PC-3 (cell line): ENCODE results near the gene HSD17B7. TPM values are rescaled to one million over a fixed set of nuclear protein-coding genes. Genes with fewer than 3 reads are reported as not detected.

Experiments used
- ATAC-seq: fragments of 200-7000 bp; cut with Tn5 transposase; 2 replicates; pipeline ENCODE4 v1.9.1; 2020; ENCODE audit warnings: mild to moderate bottlenecking, moderate library complexity
- BruUV-seq: library from RNA; stranded (reverse); fragments of 400-500 nt; replicated peaks from 2 replicates; lab custom pipeline; 2021; lab: Mats Ljungman, UMichigan
- CTCF ChIA-PET: fragments of 300-600 bp; sonication (Branson Sonifier 250); formaldehyde crosslinking; loops from one replicate; lab custom pipeline; 2022; ENCODE audit warnings: antibody characterized with exemption; lab: Charles Lee
- POLR2A ChIA-PET: fragments of 300-600 bp; sonication (Branson Sonifier 250); formaldehyde crosslinking; loops from one replicate; lab custom pipeline; 2022; ENCODE audit warnings: antibody characterized with exemption; ENCODE audit not compliant: unreplicated experiment; lab: Charles Lee
- DNase-seq: peaks from one replicate; pipeline ENCODE4 v3.0.0-alpha.2; 2015
- H2AFZ ChIP-seq: fragments of 300-600 bp; sonication (generic); 2 replicates; pipeline ENCODE4 v1.6.0; 2016; ENCODE audit warnings: antibody characterized with exemption, low read length
- H3F3A ChIP-seq: fragments of 300-600 bp; sonication (generic); one replicate; pipeline ENCODE4 v1.6.0; 2017; ENCODE audit warnings: antibody characterized with exemption, low read length, control low read depth, mild to moderate bottlenecking; ENCODE audit not compliant: unreplicated experiment
- H3K27ac ChIP-seq: fragments of 300-600 bp; sonication (generic); 2 replicates; pipeline ENCODE4 v1.5.1; 2016; ENCODE audit warnings: mild to moderate bottlenecking, low read length
- H3K27me3 ChIP-seq: fragments of 300-600 bp; sonication (generic); 2 replicates; pipeline ENCODE4 v1.6.1; 2016; ENCODE audit warnings: low read length, mixed read lengths
- H3K36me3 ChIP-seq: fragments of 300-600 bp; sonication (generic); 2 replicates; pipeline ENCODE4 v1.6.1; 2016; ENCODE audit warnings: low read depth, mixed run types, low read length, mixed read lengths
- H3K4me1 ChIP-seq: fragments of 300-600 bp; sonication (generic); 2 replicates; pipeline ENCODE4 v1.5.1; 2016; ENCODE audit warnings: low read length; ENCODE audit not compliant: insufficient read depth
- H3K4me2 ChIP-seq: fragments of 300-600 bp; sonication (generic); 2 replicates; pipeline ENCODE4 v1.6.0; 2016; ENCODE audit warnings: low read length
- H3K4me3 ChIP-seq: fragments of 300-600 bp; sonication (generic); 2 replicates; pipeline ENCODE4 v1.5.1; 2016; ENCODE audit warnings: mild to moderate bottlenecking, low read length, mixed read lengths
- H3K79me2 ChIP-seq: fragments of 300-600 bp; sonication (generic); 2 replicates; pipeline ENCODE4 v1.6.1; 2017; ENCODE audit warnings: low read length, mixed read lengths
- H3K9ac ChIP-seq: fragments of 300-600 bp; sonication (generic); 2 replicates; pipeline ENCODE4 v1.6.0; 2016; ENCODE audit warnings: mild to moderate bottlenecking, low read length
- H3K9me2 ChIP-seq: fragments of 300-600 bp; sonication (generic); replicated peaks from 2 replicates; pipeline ENCODE4 v1.6.1; 2016; ENCODE audit warnings: mixed run types, low read length, mixed read lengths
- H3K9me3 ChIP-seq: fragments of 300-600 bp; sonication (generic); 2 replicates; pipeline ENCODE4 v1.6.1; 2016; ENCODE audit warnings: low read length, mixed read lengths
- H4K20me1 ChIP-seq: fragments of 300-600 bp; sonication (generic); 2 replicates; pipeline ENCODE4 v1.6.1; 2016; ENCODE audit warnings: low read length, mixed read lengths
- EZH2 ChIP-seq: fragments of 300-600 bp; sonication (generic); IDR thresholded peaks from one replicate; pipeline ENCODE4 v1.6.1; 2017; ENCODE audit warnings: antibody characterized with exemption, mild to moderate bottlenecking, low read length; ENCODE audit not compliant: unreplicated experiment
- EZH2phosphoT487 ChIP-seq: fragments of 300-600 bp; sonication (generic); IDR thresholded peaks from 2 replicates; pipeline ENCODE4 v1.6.1; 2018; ENCODE audit warnings: mild to moderate bottlenecking, antibody characterized with exemption, low read length, borderline replicate concordance
- intact Hi-C: fragments of 100-400 bp; cut with micrococcal nuclease; formaldehyde crosslinking; loops from 2 replicates; pipeline ENCODE4 v1.9.0; 2023
- total RNA-seq: library from RNA; depleted of rRNA; stranded (reverse); fragments of >200 nt; gene quantifications from 2 replicates; pipeline ENCODE4 v1.2.3, GENCODE V29; 2014
- TF ChIP-seq, protein P1 (sequence below): fragments of 300-600 bp; sonication (generic); conservative IDR thresholded peaks from 2 replicates; pipeline ENCODE4 v1.5.1; 2017; ENCODE audit warnings: antibody characterized with exemption, low read depth, mild to moderate bottlenecking, low read length

Gene HSD17B7
- total RNA-seq, 1 experiment from 2014 or later: 28.4 TPM

DNA sequence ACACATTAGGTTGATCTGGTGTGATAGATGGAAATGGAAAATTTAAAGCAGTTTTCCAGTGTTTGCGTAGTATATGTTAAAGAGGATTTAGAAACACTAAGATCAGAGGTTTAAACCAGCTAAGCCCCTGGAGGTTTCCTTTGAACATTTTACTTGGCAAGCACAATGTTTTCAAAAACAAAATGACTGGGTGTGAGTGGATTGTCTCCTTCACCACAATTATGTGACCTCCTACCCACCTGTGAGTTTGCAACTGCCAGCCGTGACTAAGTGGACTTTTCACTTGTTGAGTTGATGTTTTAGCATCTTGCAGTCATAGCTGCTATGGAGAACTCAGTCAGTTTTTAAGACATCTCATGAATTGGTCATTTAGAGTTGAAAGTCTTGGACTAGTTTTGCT is 65.8 kb downstream of the HSD17B7 start:
- intact Hi-C loops: loop anchor here (1.0 to 5.0 kb wide), 2 partner anchors 50 to 131 kb away; no protein-coding TSS in a partner anchor
- peak; percentile 99 for DNase-seq

DNA sequence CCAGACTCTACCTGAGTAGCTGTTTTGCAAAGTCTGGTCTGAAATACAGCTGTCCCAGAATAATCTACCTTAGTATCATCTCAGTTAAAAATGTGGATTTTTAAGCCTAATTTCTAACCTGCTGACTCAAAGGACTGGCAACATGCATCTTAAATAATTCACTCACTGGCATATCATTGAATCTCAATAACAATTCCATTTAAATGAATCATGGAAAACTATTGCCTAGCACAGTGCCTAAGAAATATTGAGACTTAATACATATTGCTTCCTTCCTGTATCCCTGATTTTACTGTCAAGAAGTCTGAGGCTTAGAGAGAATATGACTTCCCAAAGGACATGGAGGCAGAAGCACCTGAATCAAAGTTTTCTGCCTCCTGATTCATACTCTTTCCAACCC is 67.3 kb downstream of the HSD17B7 start:
- TF ChIP-seq, protein P1, sequence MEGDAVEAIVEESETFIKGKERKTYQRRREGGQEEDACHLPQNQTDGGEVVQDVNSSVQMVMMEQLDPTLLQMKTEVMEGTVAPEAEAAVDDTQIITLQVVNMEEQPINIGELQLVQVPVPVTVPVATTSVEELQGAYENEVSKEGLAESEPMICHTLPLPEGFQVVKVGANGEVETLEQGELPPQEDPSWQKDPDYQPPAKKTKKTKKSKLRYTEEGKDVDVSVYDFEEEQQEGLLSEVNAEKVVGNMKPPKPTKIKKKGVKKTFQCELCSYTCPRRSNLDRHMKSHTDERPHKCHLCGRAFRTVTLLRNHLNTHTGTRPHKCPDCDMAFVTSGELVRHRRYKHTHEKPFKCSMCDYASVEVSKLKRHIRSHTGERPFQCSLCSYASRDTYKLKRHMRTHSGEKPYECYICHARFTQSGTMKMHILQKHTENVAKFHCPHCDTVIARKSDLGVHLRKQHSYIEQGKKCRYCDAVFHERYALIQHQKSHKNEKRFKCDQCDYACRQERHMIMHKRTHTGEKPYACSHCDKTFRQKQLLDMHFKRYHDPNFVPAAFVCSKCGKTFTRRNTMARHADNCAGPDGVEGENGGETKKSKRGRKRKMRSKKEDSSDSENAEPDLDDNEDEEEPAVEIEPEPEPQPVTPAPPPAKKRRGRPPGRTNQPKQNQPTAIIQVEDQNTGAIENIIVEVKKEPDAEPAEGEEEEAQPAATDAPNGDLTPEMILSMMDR: no peak
- no peak for TF ChIP-seq EZH2
- TF ChIP-seq EZH2phosphoT487: no peak
- Histone ChIP-seq H3K9me3 (no peaks in the 10 kb centered on the region), H3K4me2 (peak overlapping the region; percentile 63), H3K36me3 (no peaks in the 10 kb centered on the region), H3K27ac (peak overlapping the region; percentile 81), H3K27me3 (no peaks in the 10 kb centered on the region), H4K20me1 (no peaks in the 10 kb centered on the region), H3K9ac (no peak overlapping the region), H2AFZ (no peak overlapping the region), H3K79me2 (no peaks in the 10 kb centered on the region), H3F3A (peaks cover 3% of the 10 kb centered on the region), H3K9me2 (no peaks in the 10 kb centered on the region), H3K4me3 (no peak overlapping the region), H3K4me1 (peaks cover 49% of the 10 kb centered on the region)
- ATAC-seq (peak; percentile 16), DNase-seq (peak; percentile 84)
- intact Hi-C loops: loop anchor here (5.0 kb wide), 1 partner anchor 129 kb away; no protein-coding TSS in a partner anchor
- BruUV-seq: no TSS peak
- CTCF ChIA-PET: no interaction called here
- POLR2A ChIA-PET: no interaction called here

More for the DNA sequence above, 65.8 kb downstream of the HSD17B7 start:
- H3K79me2 ChIP-seq: no peaks in the 10 kb centered on the region
- peak; percentile 79 for ATAC-seq
- peak overlapping the region; percentile 4; the same call in 1 of the 2 replicates for H3K4me3 ChIP-seq
- no peak for TF ChIP-seq EZH2
- TF ChIP-seq, protein P1: no peak
- TF ChIP-seq EZH2phosphoT487: no peak
- no peaks in the 10 kb centered on the region for H3K36me3 ChIP-seq
- no peaks in the 10 kb centered on the region for H3K27me3 ChIP-seq
- peak overlapping the region; percentile 49 for H3K9ac ChIP-seq
- no peak overlapping the region for H2AFZ ChIP-seq
- no peaks in the 10 kb centered on the region for H3K9me3 ChIP-seq
- peaks cover 49% of the 10 kb centered on the region for H3K4me1 ChIP-seq
- ChIA-PET POLR2A (interaction anchor here (0.5 kb wide), 1 partner anchor 1702 kb away, joined by 3 read pairs; no protein-coding TSS in a partner anchor), CTCF (interaction anchor here (1.8 kb wide), 1 partner anchor 18 kb away, joined by 8 read pairs; no protein-coding TSS in a partner anchor)
- TSS peak; percentile 82 for BruUV-seq
- H3K4me2 ChIP-seq: peak overlapping the region; percentile 63
- H3K27ac ChIP-seq: peak overlapping the region; percentile 81
- no peaks in the 10 kb centered on the region for H3K9me2 ChIP-seq
- H4K20me1 ChIP-seq: no peaks in the 10 kb centered on the region
- peaks cover 3% of the 10 kb centered on the region for H3F3A ChIP-seq

DNA sequence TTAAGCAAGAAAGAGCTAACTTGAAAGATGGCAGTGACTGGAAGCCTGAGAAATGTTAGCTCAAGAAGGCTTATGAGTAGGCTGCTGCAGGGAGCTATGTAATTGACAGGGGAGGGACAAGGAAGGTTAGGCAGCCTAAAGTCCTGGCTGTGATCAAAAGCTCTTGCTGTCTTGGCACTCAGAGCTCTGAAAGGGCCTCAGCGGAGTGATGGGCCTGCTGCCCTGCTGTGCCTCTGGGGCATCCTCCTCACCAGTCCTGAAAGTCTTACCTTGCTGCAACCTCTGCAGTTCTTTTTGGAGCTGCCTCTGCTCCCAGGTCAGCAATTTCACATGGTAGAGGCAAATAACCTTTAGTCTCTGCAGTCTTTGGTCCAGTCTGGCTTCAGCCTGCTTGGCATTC is 68.7 kb downstream of the HSD17B7 start:
- H3K27me3 ChIP-seq: no peaks in the 10 kb centered on the region
- BruUV-seq: no TSS peak
- no peak for DNase-seq
- H4K20me1 ChIP-seq: no peaks in the 10 kb centered on the region
- H3F3A ChIP-seq: peaks cover 3% of the 10 kb centered on the region
- intact Hi-C loops: loop anchor here (5.0 kb wide), 1 partner anchor 128 kb away; no protein-coding TSS in a partner anchor
- ATAC-seq: no peak
- no peaks in the 10 kb centered on the region for H3K9me3 ChIP-seq
- no peak overlapping the region for H2AFZ ChIP-seq
- H3K4me3 ChIP-seq: no peak overlapping the region
- ChIA-PET POLR2A (no interaction called here), CTCF (interaction anchor here (0.5 kb wide), 1 partner anchor 14 kb away, joined by 3 read pairs; no protein-coding TSS in a partner anchor)
- no peaks in the 10 kb centered on the region for H3K79me2 ChIP-seq
- no peaks in the 10 kb centered on the region for H3K36me3 ChIP-seq
- H3K9ac ChIP-seq: no peak overlapping the region
- H3K27ac ChIP-seq: no peak overlapping the region
- TF ChIP-seq EZH2: no peak
- no peak for TF ChIP-seq EZH2phosphoT487
- TF ChIP-seq, protein P1: no peak
- H3K4me1 ChIP-seq: peaks cover 49% of the 10 kb centered on the region
- no peak overlapping the region for H3K4me2 ChIP-seq
- H3K9me2 ChIP-seq: no peaks in the 10 kb centered on the region
